ENCODE measurements around the gene TNPO3. TPM values are rescaled to one million over a fixed set of nuclear protein-coding genes. Genes with fewer than 3 reads are reported as not detected.
A peak's percentile ranks its signal among the peaks of the same experiment; 100 is the strongest.

Gene TNPO3
- total RNA-seq, 2 experiments from 2014 or later = 57.7 to 60.5 TPM

GRCh38 chr7:128989961-128990360, 65.0 kb downstream of the TNPO3 start:
- ChIA-PET CTCF (interaction anchor here (0.6 to 1.6 kb wide), 3 partner anchors 9 to 223 kb away, joined by 3 to 4 read pairs (median 3); no protein-coding TSS in a partner anchor), POLR2A (no interaction called here)
- peaks cover 25% of the 10 kb centered on the region for H3K36me3 Mint-ChIP-seq (ENCODE audit: low read depth)
- no peaks in the 10 kb centered on the region for H3K4me1 Mint-ChIP-seq
- no peak for ATAC-seq
- H3K9me3 Mint-ChIP-seq (ENCODE audit: low read depth) = no peaks in the 10 kb centered on the region
- DNase-seq = no peak
- no peaks in the 10 kb centered on the region for H3K27me3 Mint-ChIP-seq
- intact Hi-C loops (cut with DNase I, micrococcal nuclease) = loop anchor here in 1 of 2 experiments (2.0 kb wide), 1 partner anchor 37 kb away; no protein-coding TSS in a partner anchor
- no peak overlapping the region for H3K4me3 Mint-ChIP-seq
- H3K27ac Mint-ChIP-seq = no peak overlapping the region

- no peak overlapping the region for H3K4me3 Mint-ChIP-seq
- peaks cover 34% of the 10 kb centered on the region for H3K36me3 Mint-ChIP-seq (ENCODE audit: low read depth)
- ChIA-PET POLR2A (no interaction called here), CTCF (no interaction called here)
- no peak overlapping the region for H3K27ac Mint-ChIP-seq
- no peak for DNase-seq
- no peaks in the 10 kb centered on the region for H3K4me1 Mint-ChIP-seq
- no peak for ATAC-seq
- H3K27me3 Mint-ChIP-seq = no peaks in the 10 kb centered on the region
- intact Hi-C loops (cut with DNase I, micrococcal nuclease) = no loop called here
- no peaks in the 10 kb centered on the region for H3K9me3 Mint-ChIP-seq (ENCODE audit: low read depth)
These were observed 66.5 kb downstream of the TNPO3 start for GRCh38 chr7:128988372-128988771.

GRCh38 chr7:128986609-128987008, 68.3 kb downstream of the TNPO3 start:
- no peak for DNase-seq
- no peak for ATAC-seq
- no peaks in the 10 kb centered on the region for H3K4me1 Mint-ChIP-seq
- no peak overlapping the region for H3K4me3 Mint-ChIP-seq
- ChIA-PET CTCF (interaction anchor here (1.0 kb wide), 1 partner anchor 95 kb away, joined by 5 read pairs; no protein-coding TSS in a partner anchor), POLR2A (no interaction called here)
- no peak overlapping the region for H3K27ac Mint-ChIP-seq
- H3K27me3 Mint-ChIP-seq = no peaks in the 10 kb centered on the region
- intact Hi-C loops (cut with DNase I, micrococcal nuclease) = no loop called here
- no peaks in the 10 kb centered on the region for H3K9me3 Mint-ChIP-seq (ENCODE audit: low read depth)
- peaks cover 44% of the 10 kb centered on the region for H3K36me3 Mint-ChIP-seq (ENCODE audit: low read depth)

GRCh38 chr7:128985660-128986059, 69.3 kb downstream of the TNPO3 start:
- peaks cover 49% of the 10 kb centered on the region for H3K36me3 Mint-ChIP-seq (ENCODE audit: low read depth)
- H3K9me3 Mint-ChIP-seq (ENCODE audit: low read depth) = no peaks in the 10 kb centered on the region
- no peak overlapping the region for H3K4me3 Mint-ChIP-seq
- ChIA-PET CTCF (no interaction called here), POLR2A (no interaction called here)
- no peaks in the 10 kb centered on the region for H3K27me3 Mint-ChIP-seq
- no peak for DNase-seq
- no peaks in the 10 kb centered on the region for H3K4me1 Mint-ChIP-seq
- intact Hi-C loops (cut with DNase I, micrococcal nuclease) = no loop called here
- no peak overlapping the region for H3K27ac Mint-ChIP-seq
- no peak for ATAC-seq

- H3K27me3 Mint-ChIP-seq = no peaks in the 10 kb centered on the region
- ChIA-PET CTCF (interaction anchor here (0.7 kb wide), 1 partner anchor 15 kb away, joined by 5 read pairs; no protein-coding TSS in a partner anchor), POLR2A (no interaction called here)
- H3K36me3 Mint-ChIP-seq (ENCODE audit: low read depth) = peaks cover 56% of the 10 kb centered on the region
- intact Hi-C loops (cut with DNase I, micrococcal nuclease) = no loop called here
- DNase-seq (no peak), ATAC-seq (no peak)
- no peak overlapping the region for H3K4me3 Mint-ChIP-seq
- no peak overlapping the region for H3K27ac Mint-ChIP-seq
- H3K4me1 Mint-ChIP-seq = no peaks in the 10 kb centered on the region
- no peaks in the 10 kb centered on the region for H3K9me3 Mint-ChIP-seq (ENCODE audit: low read depth)
These were observed 72.8 kb downstream of the TNPO3 start for GRCh38 chr7:128982105-128982504.

GRCh38 chr7:128974241-128974934, 80.5 kb downstream of the TNPO3 start:
- Mint-ChIP-seq H3K4me3 (no peak overlapping the region), H3K27ac (no peak overlapping the region), H3K36me3 (ENCODE audit: low read depth) (peaks cover 55% of the 10 kb centered on the region), H3K4me1 (no peaks in the 10 kb centered on the region), H3K27me3 (no peaks in the 10 kb centered on the region), H3K9me3 (ENCODE audit: low read depth) (no peaks in the 10 kb centered on the region)
- ChIA-PET CTCF (interaction anchor here (0.7 to 1.3 kb wide), 3 partner anchors 11 to 673 kb away, joined by 3 read pairs; no protein-coding TSS in a partner anchor), POLR2A (no interaction called here)
- DNase-seq (no peak), ATAC-seq (no peak)
- intact Hi-C loops (cut with DNase I, micrococcal nuclease) = no loop called here

GRCh38 chr7:128968624-128969023, 86.3 kb downstream of the TNPO3 start:
- no peak for ATAC-seq
- no peaks in the 10 kb centered on the region for H3K9me3 Mint-ChIP-seq (ENCODE audit: low read depth)
- H3K27ac Mint-ChIP-seq = no peak overlapping the region
- H3K27me3 Mint-ChIP-seq = no peaks in the 10 kb centered on the region
- peaks cover 45% of the 10 kb centered on the region for H3K36me3 Mint-ChIP-seq (ENCODE audit: low read depth)
- intact Hi-C loops (cut with DNase I, micrococcal nuclease) = no loop called here
- ChIA-PET CTCF (interaction anchor here (1.4 to 1.7 kb wide), 2 partner anchors 11 to 106 kb away, joined by 3 to 4 read pairs; partner anchors contain the start of gene ATP6V1F), POLR2A (no interaction called here)
- no peak overlapping the region for H3K4me3 Mint-ChIP-seq
- H3K4me1 Mint-ChIP-seq = peaks cover 3% of the 10 kb centered on the region
- no peak for DNase-seq

GRCh38 chr7:128963327-128963757, 91.6 kb downstream of the TNPO3 start:
- ChIA-PET POLR2A (interaction anchor here (0.6 to 2.1 kb wide), 6 partner anchors 31 to 1595 kb away, joined by 3 to 7 read pairs (median 3); partner anchors contain the start of gene TNPO3), CTCF (interaction anchor here (0.6 to 2.3 kb wide), 7 partner anchors 10 to 128 kb away, joined by 3 to 7 read pairs (median 4); no protein-coding TSS in a partner anchor)
- intact Hi-C loops (cut with DNase I, micrococcal nuclease) = loop anchor here (1.0 to 5.0 kb wide), 9 partner anchors 45 to 506 kb away; partner anchors contain the start of genes ATP6V1F (in 1 of the 2), HILPDA (in 1 of the 2) and TNPO3 (in 1 of the 2)
- Mint-ChIP-seq H3K27ac (peak overlapping the region; percentile 93), H3K27me3 (no peaks in the 10 kb centered on the region), H3K36me3 (ENCODE audit: low read depth) (peaks cover 53% of the 10 kb centered on the region), H3K4me1 (peaks cover 35% of the 10 kb centered on the region), H3K4me3 (peak overlapping the region; percentile 21), H3K9me3 (ENCODE audit: low read depth) (no peaks in the 10 kb centered on the region)
- peak; percentile 70 for DNase-seq
- peak; percentile 85 for ATAC-seq

- ChIA-PET CTCF (interaction anchor here (0.6 to 2.3 kb wide), 5 partner anchors 9 to 129 kb away, joined by 3 to 7 read pairs (median 4); no protein-coding TSS in a partner anchor), POLR2A (interaction anchor here (0.6 to 2.1 kb wide), 5 partner anchors 12 to 1401 kb away, joined by 3 to 8 read pairs (median 3); partner anchors contain the start of gene TNPO3)
- H3K27ac Mint-ChIP-seq = peak overlapping the region; percentile 93
- intact Hi-C loops (cut with DNase I, micrococcal nuclease) = loop anchor here (1.0 to 5.0 kb wide), 9 partner anchors 45 to 506 kb away; partner anchors contain the start of genes ATP6V1F (in 1 of the 2), HILPDA (in 1 of the 2) and TNPO3 (in 1 of the 2)
- H3K36me3 Mint-ChIP-seq (ENCODE audit: low read depth) = peaks cover 55% of the 10 kb centered on the region
- H3K4me1 Mint-ChIP-seq = peaks cover 35% of the 10 kb centered on the region
- DNase-seq (peak; percentile 17), ATAC-seq (peak; percentile 3)
- H3K27me3 Mint-ChIP-seq = no peaks in the 10 kb centered on the region
- no peaks in the 10 kb centered on the region for H3K9me3 Mint-ChIP-seq (ENCODE audit: low read depth)
- peak overlapping the region; percentile 21 for H3K4me3 Mint-ChIP-seq
These were observed 92.0 kb downstream of the TNPO3 start for GRCh38 chr7:128962899-128963298.

GRCh38 chr7:128961030-128961659, 93.8 kb downstream of the TNPO3 start:
- peak overlapping the region; percentile 79 for H3K27ac Mint-ChIP-seq
- intact Hi-C loops (cut with DNase I, micrococcal nuclease) = loop anchor here in 1 of 2 experiments (5.0 kb wide), 1 partner anchor 504 kb away; the partner anchor contains the start of gene HILPDA

GRCh38 chr7:128959296-128959695, 95.6 kb downstream of the TNPO3 start:
- ChIA-PET POLR2A (interaction anchor here (0.7 kb wide), 1 partner anchor 11 kb away, joined by 3 read pairs; no protein-coding TSS in a partner anchor), CTCF (interaction anchor here (0.7 to 1.4 kb wide), 4 partner anchors 12 to 204 kb away, joined by 3 to 4 read pairs (median 4); partner anchors contain the start of gene TNPO3)
- ATAC-seq (peak; percentile 31), DNase-seq (peak; percentile 53)
- H3K4me1 Mint-ChIP-seq = peaks cover 43% of the 10 kb centered on the region
- H3K9me3 Mint-ChIP-seq (ENCODE audit: low read depth) = no peaks in the 10 kb centered on the region
- H3K27me3 Mint-ChIP-seq = no peaks in the 10 kb centered on the region
- peak overlapping the region; percentile 2 for H3K27ac Mint-ChIP-seq
- H3K36me3 Mint-ChIP-seq (ENCODE audit: low read depth) = peaks cover 61% of the 10 kb centered on the region
- intact Hi-C loops (cut with DNase I, micrococcal nuclease) = no loop called here
- H3K4me3 Mint-ChIP-seq = no peak overlapping the region

More at GRCh38 chr7:128961030-128961659, 93.8 kb downstream of the TNPO3 start:
- Mint-ChIP-seq H3K9me3 (ENCODE audit: low read depth) (no peaks in the 10 kb centered on the region), H3K27me3 (no peaks in the 10 kb centered on the region), H3K4me1 (peaks cover 35% of the 10 kb centered on the region), H3K4me3 (no peak overlapping the region), H3K36me3 (ENCODE audit: low read depth) (peaks cover 56% of the 10 kb centered on the region)
- DNase-seq (no peak), ATAC-seq (no peak)
- ChIA-PET POLR2A (interaction anchor here (0.6 kb wide), 1 partner anchor 325 kb away, joined by 4 read pairs; no protein-coding TSS in a partner anchor), CTCF (interaction anchor here (1.5 kb wide), 1 partner anchor 130 kb away, joined by 3 read pairs; no protein-coding TSS in a partner anchor)

Data from activated CD4-positive, alpha-beta T cell treated with anti-CD3 and anti-CD28 coated beads for 36 hours (primary cell).